H1 (cell line): ENCODE data around the gene CAP2. TPM values are rescaled to one million over a fixed set of nuclear protein-coding genes. Genes with fewer than 3 reads are reported as not detected.

Experiments used
- CTCF ChIA-PET: fragments of 300-600 bp; sonication (Branson Sonifier 250); formaldehyde crosslinking; loops from one replicate; lab custom pipeline; 2021; ENCODE audit not compliant: partially characterized antibody; lab: Charles Lee
- POLR2A ChIA-PET: fragments of 300-600 bp; sonication (Branson Sonifier 250); formaldehyde crosslinking; loops from one replicate; lab custom pipeline; 2021; ENCODE audit warnings: inconsistent platforms; ENCODE audit not compliant: partially characterized antibody; lab: Charles Lee
- DNase-seq, 2 experiments: peaks; one replicate each; pipeline versions ENCODE4 v3.0.0 to v3.0.0-alpha.2; 2010 to 2022; ENCODE audit warnings: low spot score in 2 of 2, low read depth in 1 of 2, mixed read lengths in 1 of 2
- FAIRE-seq: peaks from 2 replicates; lab custom pipeline; 2011; peaks lifted over from hg19 to GRCh38; lab: Jason Lieb, UNC
- H2AFZ ChIP-seq: 2 replicates; pipeline ENCODE4 v1.8.1; 2012; ENCODE audit warnings: low read length, inconsistent platforms
- H2AK5ac ChIP-seq: 2 replicates; pipeline ENCODE4 v1.6.1; 2013; ENCODE audit warnings: low read depth, low read length
- H2BK120ac ChIP-seq: replicated peaks from 2 replicates; pipeline ENCODE3; 2013; ENCODE audit warnings: low read depth, low read length, inconsistent platforms
- H2BK12ac ChIP-seq: 2 replicates; pipeline ENCODE4 v1.6.1; 2013; ENCODE audit warnings: low read depth, low read length
- H2BK15ac ChIP-seq: 2 replicates; pipeline ENCODE4 v1.6.1; 2013; ENCODE audit warnings: low read length
- H2BK20ac ChIP-seq: 2 replicates; pipeline ENCODE4 v1.6.1; 2013; ENCODE audit warnings: low read length
- H2BK5ac ChIP-seq: 2 replicates; pipeline ENCODE4 v1.6.1; 2013; ENCODE audit warnings: low read depth, low read length
- H3K14ac ChIP-seq: 2 replicates; pipeline ENCODE4 v1.6.1; 2013; ENCODE audit warnings: inconsistent platforms; ENCODE audit not compliant: insufficient read length
- H3K18ac ChIP-seq: 2 replicates; pipeline ENCODE4 v1.6.1; 2013; ENCODE audit warnings: low read length; ENCODE audit errors: extremely low read depth
- H3K23ac ChIP-seq: 2 replicates; pipeline ENCODE4 v1.6.1; 2013; ENCODE audit warnings: inconsistent platforms; ENCODE audit not compliant: insufficient read length
- H3K23me2 ChIP-seq: 2 replicates; pipeline ENCODE4 v1.6.1; 2013; ENCODE audit warnings: low read depth, low read length
- H3K27ac ChIP-seq: 2 replicates; pipeline ENCODE4 v1.6.1; 2011; ENCODE audit warnings: low read depth, low read length, inconsistent platforms
- H3K27me3 ChIP-seq, 4 experiments: replicated peaks in 1 of 4; 1 replicate in 1 of 4; 2 replicates in 3 of 4; pipeline versions ENCODE4 v1.6.1 to v1.8.1; 2011 to 2013; ENCODE audit warnings: low read length in 3 of 4, mild to moderate bottlenecking in 3 of 4, inconsistent platforms in 2 of 4, mixed read lengths in 2 of 4, moderate library complexity in 1 of 4; ENCODE audit not compliant: control insufficient read depth in 3 of 4, insufficient read depth in 3 of 4; ENCODE audit errors: extremely low read depth in 1 of 4
- H3K36me3 ChIP-seq, 4 experiments: 2 replicates each; pipeline versions ENCODE4 v1.6.1 to v1.8.1; 2011 to 2013; ENCODE audit warnings: mild to moderate bottlenecking in 4 of 4, low read length in 3 of 4, moderate library complexity in 2 of 4, control low read depth in 1 of 4, inconsistent platforms in 1 of 4; ENCODE audit not compliant: insufficient read depth in 4 of 4, control insufficient read depth in 2 of 4
- H3K4ac ChIP-seq: replicated peaks from 2 replicates; pipeline ENCODE3; 2013; ENCODE audit warnings: low read length, low read depth, mixed read lengths, inconsistent platforms; ENCODE audit not compliant: insufficient read length
- H3K4me1 ChIP-seq, 4 experiments: replicated peaks in 1 of 4; 1 replicate in 1 of 4; 2 replicates in 3 of 4; pipeline versions ENCODE4 v1.6.1 to v1.8.1; 2011 to 2013; ENCODE audit warnings: low read length in 3 of 4, inconsistent platforms in 2 of 4, mixed read lengths in 1 of 4; ENCODE audit not compliant: insufficient read depth in 4 of 4, control insufficient read depth in 3 of 4
- H3K4me2 ChIP-seq, 2 experiments: 2 replicates each; pipeline versions ENCODE4 v1.6.1 to v1.8.1; 2011 to 2013; ENCODE audit warnings: low read depth in 2 of 2, low read length in 2 of 2, control low read depth in 1 of 2, inconsistent platforms in 1 of 2, mild to moderate bottlenecking in 1 of 2; ENCODE audit not compliant: insufficient read depth in 1 of 2
- H3K4me3 ChIP-seq, 4 experiments: fragments of 200-600, 300-600 bp in 1 of 4; sonication (generic), shearing (Covaris generic), sonication (Bioruptor Twin) in 1 of 4; 2 replicates each; pipeline versions ENCODE4 v1.5.1 to v1.8.1; 2011 to 2016; ENCODE audit warnings: low read length in 4 of 4, low read depth in 3 of 4, control low read depth in 2 of 4, inconsistent platforms in 2 of 4, mild to moderate bottlenecking in 2 of 4, mixed read lengths in 1 of 4, moderate library complexity in 1 of 4; ENCODE audit not compliant: insufficient read depth in 2 of 4; ENCODE audit errors: extremely low read depth in 1 of 4
- H3K56ac ChIP-seq: replicated peaks from 2 replicates; pipeline ENCODE3; 2013; ENCODE audit warnings: low read depth, mild to moderate bottlenecking, mixed read lengths, low read length, inconsistent platforms; ENCODE audit not compliant: insufficient read length
- H3K79me1 ChIP-seq: 2 replicates; pipeline ENCODE4 v1.6.1; 2013; ENCODE audit warnings: low read depth, low read length, control low read depth
- H3K79me2 ChIP-seq, 2 experiments: 2 replicates each; pipeline versions ENCODE4 v1.6.1 to v1.8.1; 2012 to 2013; ENCODE audit warnings: low read length in 2 of 2, mild to moderate bottlenecking in 2 of 2, inconsistent platforms in 1 of 2; ENCODE audit not compliant: insufficient read depth in 2 of 2, control insufficient read depth in 1 of 2
- H3K9ac ChIP-seq, 4 experiments: replicated peaks in 1 of 4; 1 replicate in 1 of 4; 2 replicates in 3 of 4; pipeline versions ENCODE4 v1.6.1 to v1.8.1; 2011 to 2013; ENCODE audit warnings: low read depth in 3 of 4, low read length in 3 of 4, control low read depth in 2 of 4, mild to moderate bottlenecking in 2 of 4, moderate library complexity in 2 of 4, inconsistent platforms in 1 of 4; ENCODE audit errors: extremely low read depth in 1 of 4
- H3K9me3 ChIP-seq, 2 experiments: 2 replicates each; pipeline versions ENCODE4 v1.6.1 to v1.8.1; 2012 to 2013; ENCODE audit warnings: mild to moderate bottlenecking in 2 of 2, moderate library complexity in 2 of 2, control low read depth in 1 of 2, inconsistent platforms in 1 of 2, low read depth in 1 of 2, low read length in 1 of 2, mixed read lengths in 1 of 2; ENCODE audit not compliant: insufficient read depth in 2 of 2
- H4K20me1 ChIP-seq, 2 experiments: replicated peaks in 1 of 2; 2 replicates each; pipeline versions ENCODE3 to v1.8.1; 2011 to 2013; ENCODE audit warnings: inconsistent platforms in 2 of 2, low read length in 2 of 2, mild to moderate bottlenecking in 1 of 2; ENCODE audit not compliant: insufficient read depth in 2 of 2, control insufficient read depth in 1 of 2
- H4K5ac ChIP-seq: 2 replicates; pipeline ENCODE4 v1.6.1; 2013; ENCODE audit warnings: low read length, low read depth, mixed read lengths, inconsistent platforms; ENCODE audit not compliant: insufficient read length
- H4K8ac ChIP-seq: 2 replicates; pipeline ENCODE4 v1.8.0; 2013; ENCODE audit warnings: mild to moderate bottlenecking, moderate library complexity, low read length, inconsistent platforms; ENCODE audit not compliant: insufficient read depth; ENCODE audit errors: extremely low read depth
- H4K91ac ChIP-seq: replicated peaks from 2 replicates; pipeline ENCODE3; 2013; ENCODE audit warnings: low read length, mixed read lengths, inconsistent platforms; ENCODE audit not compliant: insufficient read length
- BRCA1 ChIP-seq: IDR thresholded peaks from 2 replicates; pipeline ENCODE4 v1.6.1; 2012; ENCODE audit warnings: low read depth, low read length, improper control_type of control experiment
- HDAC2 ChIP-seq, 2 experiments: fragments of 300-600 bp in 1 of 2; sonication (generic) in 1 of 2; IDR thresholded peaks; 2 replicates each; pipeline ENCODE4 v1.6.1; 2011 to 2012; ENCODE audit warnings: low read depth in 2 of 2, low read length in 2 of 2, mild to moderate bottlenecking in 2 of 2, moderate library complexity in 2 of 2, borderline replicate concordance in 1 of 2, inconsistent platforms in 1 of 2
- JUND ChIP-seq: IDR thresholded peaks from 2 replicates; pipeline ENCODE4 v1.6.1; 2011; ENCODE audit warnings: mild to moderate bottlenecking, improper control_type of control experiment, low read length
- NANOG ChIP-seq: IDR thresholded peaks from 2 replicates; pipeline ENCODE4 v1.6.1; 2011; ENCODE audit warnings: low read length, low read depth, mild to moderate bottlenecking, inconsistent platforms; ENCODE audit not compliant: insufficient read depth, poor library complexity, severe bottlenecking
- PHF8 ChIP-seq: fragments of 200-600 bp; sonication (generic); conservative IDR thresholded peaks from 2 replicates; pipeline ENCODE4 v1.7.1; 2012; ENCODE audit warnings: low read depth, mild to moderate bottlenecking, inconsistent platforms, low read length, moderate library complexity
- RBBP5 ChIP-seq: IDR thresholded peaks from 2 replicates; pipeline ENCODE4 v1.7.1; 2012; ENCODE audit warnings: low read depth, mild to moderate bottlenecking, inconsistent platforms, low read length, moderate library complexity, borderline replicate concordance
- RNF2 ChIP-seq: fragments of 200-900, 300-1000 bp; sonication (generic); IDR thresholded peaks from 2 replicates; pipeline ENCODE4 v1.7.1; 2016; ENCODE audit warnings: borderline replicate concordance, low read depth, mild to moderate bottlenecking, antibody characterized with exemption, low read length; ENCODE audit not compliant: poor library complexity, severe bottlenecking; ENCODE audit errors: missing control alignments
- SAP30 ChIP-seq: fragments of 300-600 bp; sonication (generic); IDR thresholded peaks from 2 replicates; pipeline ENCODE4 v1.7.1; 2012; ENCODE audit warnings: low read length, moderate library complexity, mild to moderate bottlenecking, inconsistent platforms; ENCODE audit not compliant: insufficient read depth, insufficient replicate concordance
- SIRT6 ChIP-seq: IDR thresholded peaks from one replicate; pipeline ENCODE4 v1.7.1; 2012; ENCODE audit warnings: low read length, inconsistent platforms
- ZNF274 ChIP-seq: IDR thresholded peaks from 2 replicates; pipeline ENCODE4 v1.7.0; 2012; ENCODE audit warnings: low read length, borderline replicate concordance; ENCODE audit errors: extremely low read depth
- WGBS, 2 experiments: shearing (Covaris generic) in 1 of 2; methylation state at CpG; one replicate each; pipeline versions ENCODE4 v1.1.6 to v1.1.7; 2013 to 2015; ENCODE audit warnings: low lambda C conversion rate in 2 of 2, mixed read lengths in 2 of 2, inconsistent platforms in 1 of 2, low coverage in 1 of 2, missing lambda C conversion rate in 1 of 2; ENCODE audit not compliant: insufficient replicate concordance in 2 of 2, insufficient coverage in 1 of 2, insufficient read length in 1 of 2; ENCODE audit errors: extremely low coverage in 1 of 2, missing lambda C conversion rate in 1 of 2; 5-methylcytosine and 5-hydroxymethylcytosine counted together
- polyA plus RNA-seq, 7 experiments: library from polyadenylated mRNA; depleted of rRNA in 3 of 7; stranded (reverse) in 5 of 7; unstranded in 2 of 7; fragments of >200 nt in 5 of 7; fragments of 200-250 nt in 2 of 7; gene quantifications; 1 replicate in 5 of 7; 2 replicates in 1 of 7; 4 replicates in 1 of 7; pipeline versions ENCODE4 v1.2.1 to v1.2.3, GENCODE V29; 2011 to 2013; ENCODE audit warnings: missing spikeins in 2 of 7, mixed read lengths in 2 of 7
- total RNA-seq: library from RNA; stranded (reverse); fragmentation: NEBNext Ultra II Directional; extraction: Animal tissue kit (Norgen Biotek cat#: 25700); gene quantifications from 2 replicates; pipeline ENCODE4 v1.2.1, GENCODE V29; 2021
- TF ChIP-seq, protein P1 (sequence below): IDR thresholded peaks from 2 replicates; pipeline ENCODE4 v1.6.1; 2012; ENCODE audit warnings: inconsistent platforms

The CAP2 gene
- total and polyA plus RNA-seq, 2 of the 8 experiments (the other 6 are each of a cell fraction or from before 2014, with no cell fraction given), result 7.2 to 10.0 TPM

DNA sequence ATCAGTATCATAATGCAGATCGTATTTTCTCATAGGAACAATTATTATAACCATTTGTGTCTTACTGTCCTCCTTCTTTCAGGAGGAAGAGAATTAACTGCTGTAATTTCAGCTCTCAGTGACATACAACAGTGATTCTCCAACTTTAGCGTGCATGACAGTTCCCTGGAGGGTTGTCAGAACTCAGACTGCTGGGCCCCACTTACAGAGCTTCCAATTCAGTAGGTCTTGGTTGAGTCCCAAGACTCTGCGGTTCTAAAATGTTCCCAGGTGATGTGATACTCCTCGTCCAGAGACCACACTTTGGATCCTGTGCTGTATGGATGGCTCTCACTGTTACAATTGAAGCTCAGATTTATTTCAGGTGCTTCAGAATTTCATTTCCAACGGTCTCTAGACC, 72.8 kb downstream of the CAP2 start:
- H2BK15ac ChIP-seq, result no peak overlapping the region
- no peaks in the 10 kb centered on the region for H4K20me1 ChIP-seq
- TF ChIP-seq BRCA1 (no peak), RNF2 (no peak), JUND (no peak), RBBP5 (no peak), SAP30 (no peak), NANOG (no peak), PHF8 (no peak), ZNF274 (no peak), HDAC2 (IDR thresholded peaks at IDR 0.05; ENCODE audit: borderline replicate concordance in 1 of 2, low read depth in 2 of 2, low read length in 2 of 2) (no peak), SIRT6 (no peak)
- TF ChIP-seq, protein P1, sequence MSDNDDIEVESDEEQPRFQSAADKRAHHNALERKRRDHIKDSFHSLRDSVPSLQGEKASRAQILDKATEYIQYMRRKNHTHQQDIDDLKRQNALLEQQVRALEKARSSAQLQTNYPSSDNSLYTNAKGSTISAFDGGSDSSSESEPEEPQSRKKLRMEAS, result no peak
- no peak overlapping the region for H4K8ac ChIP-seq
- H4K5ac ChIP-seq, result no peak overlapping the region
- no peaks in the 10 kb centered on the region for H3K79me2 ChIP-seq
- no peak for FAIRE-seq
- H3K4me2 ChIP-seq, result no peak overlapping the region
- no peak overlapping the region for H3K56ac ChIP-seq
- H3K27me3 ChIP-seq, result no peaks in the 10 kb centered on the region
- ChIA-PET CTCF (interaction anchor here (0.9 kb wide), 2 partner anchors 10 to 20 kb away, joined by 3 read pairs; no protein-coding TSS in a partner anchor), POLR2A (interaction anchor here (0.9 to 1.3 kb wide), 2 partner anchors 13 to 73 kb away, joined by 3 to 4 read pairs; partner anchors contain the start of gene CAP2)
- no peak overlapping the region for H4K91ac ChIP-seq
- no peak overlapping the region for H3K4ac ChIP-seq
- no peak overlapping the region for H2AFZ ChIP-seq
- no peak overlapping the region for H2BK20ac ChIP-seq
- no peak overlapping the region for H3K18ac ChIP-seq
- H3K79me1 ChIP-seq, result no peaks in the 10 kb centered on the region
- H3K23me2 ChIP-seq, result no peaks in the 10 kb centered on the region
- H3K9me3 ChIP-seq, result no peaks in the 10 kb centered on the region
- no peak for DNase-seq
- H3K36me3 ChIP-seq, result peaks cover 0 to 3% (median 0%) of the 10 kb centered on the region in 4 experiments; a peak in 2 of 8 replicates
- H3K4me1 ChIP-seq, result no peaks in the 10 kb centered on the region
- H3K14ac ChIP-seq, result no peak overlapping the region
- no peak overlapping the region for H2AK5ac ChIP-seq
- no peak overlapping the region for H2BK120ac ChIP-seq
- no peak overlapping the region for H2BK12ac ChIP-seq
- 89% methylated on average over 5 of the region's 5 CpGs; no CpG with 5 or more reads in 1 of the 2 experiments for WGBS, 2 experiments
- no peak overlapping the region for H3K27ac ChIP-seq
- no peak overlapping the region for H3K9ac ChIP-seq
- H2BK5ac ChIP-seq, result no peak overlapping the region
- H3K23ac ChIP-seq, result no peak overlapping the region
- H3K4me3 ChIP-seq, result no peak overlapping the region
